ENCODE data around the gene EXT2.

DNA sequence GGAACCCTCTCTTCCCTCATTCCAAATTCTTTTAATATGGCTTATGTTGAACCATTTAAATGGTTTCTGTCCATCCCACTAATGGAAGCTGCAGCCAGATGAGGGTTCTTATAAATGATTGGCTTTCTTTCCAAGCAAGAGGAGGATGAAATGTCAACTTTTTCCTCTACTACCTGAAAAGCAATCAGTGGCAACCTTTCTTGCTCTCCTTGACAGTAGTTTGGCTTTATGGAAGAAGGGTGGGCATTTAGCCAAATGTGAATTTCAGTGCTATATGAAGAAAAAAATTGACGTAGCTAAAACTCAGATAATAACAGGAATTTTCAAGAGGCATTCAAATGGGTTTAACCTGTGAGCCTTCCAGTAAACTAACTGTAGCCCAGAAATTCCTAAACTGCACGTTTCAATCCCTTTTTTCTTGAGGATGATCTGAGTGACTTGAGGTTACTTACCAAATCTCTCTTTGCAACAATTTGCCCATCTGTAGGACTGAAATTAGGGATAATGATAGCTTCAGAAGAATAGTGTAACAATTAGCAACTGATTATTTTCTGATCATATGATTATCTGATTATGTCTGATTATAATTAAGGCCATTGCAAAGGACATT lies 90.9 kb downstream of the EXT2 start:
- no peak for TF ChIP-seq CTCF (IDR thresholded peaks at IDR 0.05; ENCODE audit: poor library complexity, severe bottlenecking)
- no peak for TF ChIP-seq EP300 (conservative IDR thresholded peaks at IDR 0.05; ENCODE audit: poor library complexity, severe bottlenecking)
- TF ChIP-seq SMC3 (conservative IDR thresholded peaks at IDR 0.05; ENCODE audit: poor library complexity): no peak
- no peak for TF ChIP-seq POLR2AphosphoS5 (IDR thresholded peaks at IDR 0.05)
- no peak for TF ChIP-seq RAD21 (conservative IDR thresholded peaks at IDR 0.05)

All from neural cell (in vitro differentiated cells).